Measurements from ENCODE around the gene ASB18. TPM values are rescaled to one million over a fixed set of nuclear protein-coding genes. Genes with fewer than 3 reads are reported as not detected.

The ASB18 gene
- total and polyA plus RNA-seq, 2 of the 4 experiments (the other 2 are of a cell fraction): not detected

GRCh38 chr2:236171181-236171679 is 93.0 kb downstream of the ASB18 start (continued):
- TF ChIP-seq MAZ (IDR thresholded peaks at IDR 0.05; ENCODE audit: borderline replicate concordance, low read depth, low read length) (no peak), RFX5 (IDR thresholded peaks at IDR 0.05; ENCODE audit: low read depth, low read length) (no peak)

GRCh38 chr2:236170590-236171165 is 93.5 kb downstream of the ASB18 start:
- H3K14ac ChIP-seq (replicated peaks; ENCODE audit: low read depth, low read length): no peak overlapping the region
- H4K5ac ChIP-seq (ENCODE audit: low read depth, low read length): no peak overlapping the region
- intact Hi-C loops (cut with micrococcal nuclease) (loop anchor here (10.0 kb wide), 1 partner anchor 226 kb away; no protein-coding TSS in a partner anchor), in situ Hi-C loops (cut with MboI; ENCODE audit: low sequenced_read_pairs) (loop anchor here (25.0 kb wide), 1 partner anchor 558 kb away; no protein-coding TSS in a partner anchor), dilution Hi-C loops (cut with HindIII; ENCODE audit: low sequenced_read_pairs, unreplicated experiment) (no loop called here)
- no peaks in the 10 kb centered on the region; the same call in 1 of the 2 replicates for H3K9me1 ChIP-seq (ENCODE audit: insufficient read depth, low read length)
- H2AK5ac ChIP-seq (ENCODE audit: low read depth, low read length): no peak overlapping the region
- H3K79me1 ChIP-seq (ENCODE audit: low read depth in 1 of 2, low read length in 2 of 2): no peaks in the 10 kb centered on the region
- H4K91ac ChIP-seq (ENCODE audit: insufficient read depth, low read depth, low read length): no peak overlapping the region
- peaks cover 17% of the 10 kb centered on the region; the same call in 1 of the 2 replicates for H3K9me3 ChIP-seq (ENCODE audit: control insufficient read depth, insufficient read depth, low read length)
- POLR2A ChIA-PET (ENCODE audit: unreplicated experiment): no interaction called here
- H3K4ac ChIP-seq (ENCODE audit: low read depth, low read length): no peak overlapping the region
- no peak overlapping the region for H2BK120ac ChIP-seq (ENCODE audit: low read depth, low read length)
- no peak for TF ChIP-seq MAFK (IDR thresholded peaks at IDR 0.05; ENCODE audit: low read depth, low read length)
- no peak for TF ChIP-seq RCOR1 (IDR thresholded peaks at IDR 0.05; ENCODE audit: insufficient replicate concordance, low read length)
- no peak for TF ChIP-seq MAZ (IDR thresholded peaks at IDR 0.05; ENCODE audit: borderline replicate concordance, low read depth, low read length)
- no peak for TF ChIP-seq FOS (IDR thresholded peaks at IDR 0.05; ENCODE audit: low read depth, low read length)
- no peak for TF ChIP-seq RAD21 (IDR thresholded peaks at IDR 0.05; ENCODE audit: low read length)
- no peak overlapping the region for H2BK20ac ChIP-seq (ENCODE audit: low read depth, low read length)
- H4K8ac ChIP-seq (ENCODE audit: low read depth in 2 of 2, low read length in 2 of 2): no peak overlapping the region
- no TSS peak for BruUV-seq (replicated peaks)
- no peak for DNase-seq
- no peak overlapping the region for H2BK15ac ChIP-seq (ENCODE audit: low read depth, low read length)
- CTCF ChIA-PET: interaction anchor here (0.7 kb wide), 1 partner anchor 391 kb away, joined by 4 read pairs; no protein-coding TSS in a partner anchor
- H2AK9ac ChIP-seq (replicated peaks; ENCODE audit: low read depth, low read length, poor library complexity): no peak overlapping the region
- H3K4me3 ChIP-seq (ENCODE audit: insufficient read depth, low read depth, low read length): no peak overlapping the region
- H3K23ac ChIP-seq (ENCODE audit: low read depth, low read length): no peak overlapping the region
- no peak overlapping the region for H2BK5ac ChIP-seq (ENCODE audit: low read depth, low read length, poor library complexity, severe bottlenecking)
- 2% methylated on average over 7 of the region's 21 CpGs; no CpG with 5 or more reads in 1 of the 2 experiments for WGBS, 2 experiments (ENCODE audit: extremely low coverage in 2 of 2, insufficient read length in 1 of 2)
- no peaks in the 10 kb centered on the region for H3K36me3 ChIP-seq (ENCODE audit: control insufficient read depth, insufficient read depth, low read length)
- peaks cover 93% of the 10 kb centered on the region for H3K27me3 ChIP-seq (ENCODE audit: control insufficient read depth, insufficient read depth, low read length)
- no peaks in the 10 kb centered on the region; the same call in 1 of the 2 replicates for H4K20me1 ChIP-seq (ENCODE audit: insufficient read depth, low read length)
- H2AFZ ChIP-seq (replicated peaks; ENCODE audit: low read length, poor library complexity): no peak overlapping the region
- H3K4me2 ChIP-seq (ENCODE audit: low read depth, low read length): no peak overlapping the region
- H3K18ac ChIP-seq (ENCODE audit: low read depth, low read length): no peak overlapping the region
- H3K4me1 ChIP-seq (ENCODE audit: control insufficient read depth, insufficient read depth, low read length): no peaks in the 10 kb centered on the region; the same call in 1 of the 2 replicates
- H3K27ac ChIP-seq (ENCODE audit: insufficient read depth, low read length): no peak overlapping the region
- no peak overlapping the region for H3K56ac ChIP-seq (ENCODE audit: extremely low read depth, insufficient read depth, low read length)
- no peak overlapping the region for H3K9ac ChIP-seq (ENCODE audit: low read depth, low read length)
- no peak for ATAC-seq (ENCODE audit: low read depth)
